GOT3 (cell line): Measurements from ENCODE around the gene FOXN1.

Source experiments
- DNase-seq: peaks from one replicate; lab custom pipeline; 2025; ENCODE audit warnings: mixed read lengths; lab: John Stamatoyannopoulos, UW

Gene FOXN1

DNA sequence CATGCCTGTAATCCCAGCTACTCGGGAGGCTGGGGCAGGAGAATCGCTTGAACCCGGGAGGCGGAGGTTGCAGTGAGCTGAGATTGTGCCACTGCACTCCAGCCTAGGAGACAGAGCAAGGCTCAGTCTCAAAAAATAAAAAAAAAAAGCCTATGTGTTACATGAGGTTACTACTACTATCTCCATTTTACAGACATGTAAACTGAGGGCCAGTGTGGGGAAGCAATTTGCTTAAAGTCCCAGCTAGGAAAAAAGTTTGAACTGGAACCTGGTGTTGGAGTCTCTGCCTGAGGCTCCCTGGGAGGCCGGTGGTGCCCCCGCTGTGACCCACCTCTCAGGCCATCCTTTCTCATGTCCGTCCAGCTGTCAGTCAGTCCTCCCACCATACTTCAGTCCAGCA lies 28.2 kb upstream of the FOXN1 start:
- DNase-seq = no peak

DNA sequence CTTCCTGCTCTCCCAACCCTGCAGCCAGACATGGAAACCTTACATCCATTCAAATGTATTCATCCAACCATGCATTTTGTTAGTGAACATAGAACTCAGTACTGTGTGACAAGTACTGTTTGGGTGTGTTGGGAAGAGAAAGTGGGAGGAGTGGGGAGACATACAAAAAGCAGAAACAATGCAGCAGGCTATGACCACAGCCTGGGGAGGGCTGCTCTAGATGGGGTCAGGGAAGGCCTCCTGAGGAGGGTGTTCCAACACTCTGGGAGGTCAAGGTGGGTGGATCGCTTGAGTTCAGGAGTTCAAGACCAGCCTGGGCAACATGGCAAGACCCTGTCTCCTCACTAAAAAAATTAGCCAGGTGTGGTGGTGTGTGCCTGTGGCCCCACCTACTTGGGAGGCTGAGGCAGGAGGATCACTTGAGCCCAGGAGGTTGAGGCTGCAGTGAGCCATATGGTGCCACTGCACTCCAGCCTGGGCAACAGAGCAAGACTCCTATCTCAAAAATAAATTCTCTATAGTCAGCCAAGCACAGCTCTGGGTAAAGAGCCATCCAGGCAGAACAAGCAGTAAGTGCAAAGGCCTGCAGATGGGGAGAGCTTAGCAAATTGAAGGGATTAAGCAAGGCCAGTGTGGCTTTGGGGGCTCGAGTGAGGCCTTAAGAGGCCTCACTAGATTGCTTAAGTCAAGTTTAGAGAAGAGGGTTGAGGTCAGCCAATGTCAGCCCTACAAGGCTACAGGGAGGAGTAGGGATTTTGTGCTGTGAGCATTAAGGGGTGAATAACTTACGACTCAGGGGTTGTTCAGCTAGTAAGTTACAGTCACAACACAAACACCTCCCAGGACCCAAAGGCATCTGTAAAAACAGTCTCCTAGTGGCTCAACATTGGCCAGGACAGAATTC lies 27.2 kb upstream of the FOXN1 start:
- DNase-seq = no peak

- DNase-seq = no peak
These were observed 25.9 kb upstream of the FOXN1 start for GRCh38 chr17:28480278-28480677.

DNA sequence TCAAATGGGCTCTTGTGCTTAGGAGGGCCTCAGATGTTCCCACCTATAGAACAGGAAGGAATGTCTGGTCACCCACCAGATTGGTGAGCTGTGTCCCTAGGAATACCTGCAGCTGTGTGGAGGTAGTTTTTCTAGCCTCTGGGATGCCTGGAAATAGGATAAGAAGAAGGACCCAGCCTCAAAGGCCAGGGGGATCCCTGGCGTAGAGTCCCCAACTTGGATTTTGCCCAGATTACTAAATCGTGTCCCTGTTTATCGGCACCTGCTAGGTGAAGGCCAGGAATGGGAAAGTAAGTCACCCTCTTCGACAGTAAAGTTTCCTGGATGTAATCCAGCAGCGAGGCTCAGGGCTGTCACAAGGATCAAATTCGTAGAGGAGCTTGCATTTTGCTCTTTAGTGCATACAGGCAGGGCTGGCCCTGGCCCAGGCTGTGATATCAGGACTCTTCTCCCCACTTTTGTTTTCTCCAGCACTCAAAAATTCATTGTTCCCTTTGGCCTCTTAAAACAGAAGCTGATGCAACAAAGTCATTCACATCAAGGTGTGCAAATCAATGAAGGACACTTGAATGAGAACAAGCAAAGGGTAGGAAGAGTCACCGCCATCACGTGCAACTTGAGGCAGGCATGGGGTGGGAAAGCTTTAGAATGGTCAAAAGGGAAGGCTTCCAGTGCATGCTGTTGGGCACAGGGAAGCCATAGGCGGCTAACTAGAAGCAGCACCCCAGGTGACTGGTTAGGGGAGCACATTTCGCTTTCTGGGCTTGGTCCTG lies 25.2 kb upstream of the FOXN1 start:
- no peak for DNase-seq

DNA sequence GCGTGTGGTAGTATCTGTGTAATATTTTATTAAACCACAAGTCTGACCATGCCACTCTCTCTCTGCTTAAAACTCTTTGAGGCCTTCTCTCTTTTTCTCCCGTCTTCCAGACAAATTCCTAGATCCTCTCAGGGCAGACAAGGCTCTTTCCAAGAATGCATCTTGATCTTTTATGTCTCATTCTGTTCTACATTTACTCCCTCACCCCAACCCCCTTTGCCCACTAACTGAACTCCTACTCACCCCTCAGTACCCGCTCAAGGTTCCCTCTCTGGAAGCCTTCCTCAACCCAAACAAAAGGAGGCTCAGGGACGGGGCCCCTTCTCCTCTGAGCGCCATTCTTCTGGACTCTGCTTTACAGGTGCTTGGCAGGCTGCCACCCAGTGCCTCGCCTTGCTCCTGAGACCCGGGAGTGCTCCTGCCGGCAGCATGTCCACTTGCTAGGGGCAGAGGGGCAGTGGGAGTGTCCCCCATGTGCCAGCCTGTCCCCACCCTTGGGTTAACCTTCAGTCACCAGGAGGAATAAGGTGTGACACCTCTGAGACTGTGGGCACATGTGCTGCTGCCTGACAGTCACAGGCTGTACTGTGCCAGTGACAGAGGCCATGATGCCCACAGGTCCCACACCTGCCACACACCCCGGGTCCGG lies 23.5 kb upstream of the FOXN1 start:
- DNase-seq = no peak

DNA sequence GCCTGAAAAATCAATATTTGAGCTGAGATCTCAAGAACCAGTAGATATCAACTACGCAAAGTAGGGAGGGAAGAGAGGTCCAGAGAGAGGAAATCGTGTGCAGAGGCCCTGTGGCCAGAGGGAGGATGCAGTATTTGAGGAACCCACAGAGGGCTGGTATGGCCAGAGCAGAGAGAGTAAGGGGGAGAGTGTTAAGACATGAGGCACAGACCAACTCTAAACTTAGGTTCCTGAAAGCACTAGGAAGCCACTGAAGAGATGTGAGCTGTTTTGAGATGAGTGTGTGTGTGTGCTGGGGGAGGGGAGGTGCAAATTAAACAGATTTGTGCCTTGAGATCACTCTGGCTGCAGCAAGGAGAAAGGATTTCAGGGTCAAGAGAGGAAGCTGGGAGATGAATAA lies 21.9 kb upstream of the FOXN1 start:
- DNase-seq = no peak

DNA sequence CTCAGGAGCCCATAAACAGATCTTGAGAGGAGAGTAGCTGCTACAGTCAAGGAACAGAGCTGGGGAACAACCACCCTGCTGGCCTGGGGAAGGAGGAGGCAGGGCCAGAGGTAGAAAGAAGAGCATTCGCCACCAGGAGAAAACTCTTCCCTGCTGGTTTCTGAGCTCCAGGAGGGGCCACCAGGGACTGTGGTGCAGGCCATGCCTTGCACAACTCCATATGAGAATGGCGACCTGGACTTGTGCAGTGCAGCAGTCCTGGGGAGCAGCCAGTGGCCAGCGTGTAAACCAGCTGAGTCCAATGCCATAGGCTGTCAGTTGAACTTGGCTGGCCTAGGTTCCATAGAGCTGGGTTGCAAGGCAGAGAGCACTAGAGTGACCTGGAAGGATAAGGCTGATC lies 21.1 kb upstream of the FOXN1 start:
- DNase-seq = no peak

DNA sequence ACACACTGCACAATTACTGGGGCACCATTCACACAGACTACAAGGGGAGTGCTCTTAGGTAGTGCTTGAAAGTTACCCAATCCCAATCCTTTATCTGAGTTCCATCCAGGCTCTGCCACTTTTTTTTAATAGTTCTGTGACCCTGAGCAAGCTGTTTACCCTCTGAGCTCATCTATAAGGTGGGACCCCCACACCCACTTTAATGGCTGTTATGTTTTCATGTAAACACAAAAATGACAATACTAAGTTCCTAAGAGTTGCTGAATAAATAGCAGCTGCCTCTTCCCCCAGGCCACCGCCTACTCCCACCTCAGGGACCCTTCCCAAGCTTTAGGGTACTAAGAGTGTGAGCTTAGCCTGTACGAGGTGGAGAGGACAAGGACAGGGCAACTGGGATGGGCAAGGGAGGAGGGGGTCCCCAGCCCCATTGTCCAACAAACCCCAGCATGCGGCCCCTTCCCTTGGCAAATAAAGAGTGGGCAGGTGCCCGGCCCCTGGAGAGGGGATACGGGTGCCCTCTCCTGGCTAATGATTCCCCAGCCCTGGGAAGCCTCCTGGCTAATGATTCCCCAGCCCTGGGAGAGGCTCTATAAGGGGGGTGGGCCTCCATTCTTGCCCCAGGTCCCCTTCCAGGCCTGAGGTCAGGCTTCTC lies 18.1 kb upstream of the FOXN1 start:
- no peak for DNase-seq

DNA sequence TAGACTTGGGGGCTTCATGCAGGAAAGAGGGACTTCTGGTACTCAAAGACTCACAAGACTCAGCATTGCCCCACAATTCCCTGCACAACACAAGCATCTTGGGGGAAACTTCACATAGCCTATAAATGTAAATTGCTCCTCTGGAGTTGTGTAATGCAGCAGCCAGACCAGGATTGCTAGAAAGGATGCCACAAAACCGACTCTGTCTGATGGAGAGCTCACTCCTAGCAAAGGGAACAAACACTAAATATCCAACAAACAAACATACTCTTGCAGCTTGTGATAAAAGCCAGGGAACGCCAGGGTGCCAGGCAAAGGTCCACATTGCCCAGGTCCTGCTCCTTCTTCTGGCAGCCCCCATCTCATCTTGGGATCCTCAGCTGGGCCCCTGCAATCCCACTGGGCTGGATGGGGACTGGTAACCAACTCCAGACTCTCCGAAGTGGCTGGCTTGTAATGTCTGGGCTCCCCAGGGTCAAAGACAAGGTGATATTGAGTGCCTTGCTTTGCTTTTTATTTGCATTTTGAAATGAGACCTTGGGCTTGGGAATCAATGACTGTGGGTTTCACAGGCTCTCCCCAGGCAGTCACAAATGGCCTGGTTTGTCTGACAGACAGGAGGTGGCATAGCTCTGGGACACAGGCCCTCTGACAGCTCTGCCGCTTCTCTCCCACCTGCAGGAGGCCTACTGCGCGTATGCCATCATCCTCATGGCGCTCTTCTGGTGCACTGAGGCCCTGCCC lies 17.4 kb upstream of the FOXN1 start:
- no peak for DNase-seq

DNA sequence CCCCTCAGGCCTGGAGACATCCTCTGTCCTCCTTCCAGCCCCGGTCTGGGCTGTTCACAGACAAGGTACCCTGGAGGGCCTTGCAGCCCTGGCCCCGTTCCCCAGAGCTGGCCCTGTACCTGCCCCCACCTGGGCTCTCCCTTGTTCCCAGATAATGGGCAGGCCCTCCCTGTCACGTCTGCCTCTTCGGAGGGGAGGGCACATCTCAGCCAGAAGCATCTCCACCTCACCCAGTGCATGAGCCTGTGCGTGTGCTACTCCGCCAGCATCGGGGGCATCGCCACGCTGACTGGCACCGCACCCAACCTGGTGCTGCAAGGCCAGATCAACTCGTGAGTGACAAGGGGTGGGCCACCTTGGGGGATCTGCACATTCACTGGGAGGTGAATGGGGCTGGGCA lies 14.9 kb upstream of the FOXN1 start:
- DNase-seq = no peak

DNA sequence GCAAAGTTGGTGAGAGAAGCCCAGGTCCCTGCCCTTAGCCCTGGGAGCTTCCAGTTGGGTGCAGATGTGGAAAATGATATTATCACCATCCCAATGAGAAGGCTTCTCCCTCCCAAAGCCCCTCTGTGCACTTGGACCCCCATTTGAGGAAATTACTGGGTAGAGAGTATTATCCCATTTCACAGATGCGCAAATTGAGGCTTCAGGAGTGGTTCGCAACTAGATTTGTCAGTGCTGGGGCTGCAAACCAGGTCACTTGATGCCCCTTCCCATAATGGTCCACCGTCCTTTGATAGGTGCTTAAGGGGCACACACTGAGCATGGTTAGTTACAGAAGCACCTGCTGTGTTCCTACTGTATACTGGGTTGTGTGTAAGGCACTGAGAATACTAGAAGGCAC lies 14.3 kb upstream of the FOXN1 start:
- no peak for DNase-seq

DNA sequence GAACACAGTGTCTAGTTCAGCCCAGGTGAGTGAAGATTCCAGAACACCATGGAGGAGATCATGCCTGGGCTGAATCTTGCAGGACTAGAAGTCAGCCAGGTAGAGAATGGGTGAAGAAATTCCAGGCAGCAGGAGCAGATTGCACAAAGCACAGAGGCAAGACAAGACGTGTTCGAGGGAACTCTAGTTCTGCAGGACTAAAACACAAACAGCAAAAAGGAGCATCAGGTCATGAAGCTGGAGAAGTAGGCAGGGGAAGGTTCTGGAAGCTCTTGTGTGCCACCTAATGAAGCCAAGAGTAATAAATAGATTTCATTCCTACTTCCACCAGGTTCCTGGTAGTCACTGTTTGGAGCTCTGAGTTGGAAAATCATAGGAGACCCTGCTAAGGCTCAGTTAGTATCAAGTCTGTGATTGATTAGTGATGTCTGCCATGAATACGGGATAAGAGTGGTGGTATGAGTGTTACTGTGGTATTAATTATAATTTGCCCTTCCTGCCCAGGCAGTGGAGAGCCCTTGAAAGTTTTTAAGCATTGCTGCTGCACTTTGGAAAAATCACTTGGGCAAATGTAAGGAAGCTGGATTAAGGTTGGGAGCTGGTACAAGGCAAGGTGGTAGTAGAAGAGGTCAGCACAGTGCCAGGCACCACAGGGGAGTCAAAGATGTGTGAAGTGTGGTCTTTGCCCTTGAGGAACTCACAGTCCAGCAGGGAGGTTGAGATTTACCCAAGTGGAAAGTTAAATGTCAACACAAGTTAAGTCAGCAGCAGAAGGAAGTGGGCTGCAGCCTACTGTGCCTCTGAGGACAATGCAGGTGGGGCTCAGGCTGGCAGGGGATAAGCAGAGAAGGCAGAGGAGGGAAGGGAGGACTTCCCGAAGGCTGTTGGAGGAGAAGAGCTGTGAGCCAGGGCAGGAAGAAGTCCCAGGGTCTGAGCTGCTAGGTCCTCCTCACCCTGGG lies 13.5 kb upstream of the FOXN1 start:
- no peak for DNase-seq

- DNase-seq = no peak
These were observed 12.7 kb upstream of the FOXN1 start for GRCh38 chr17:28493460-28493859.

DNA sequence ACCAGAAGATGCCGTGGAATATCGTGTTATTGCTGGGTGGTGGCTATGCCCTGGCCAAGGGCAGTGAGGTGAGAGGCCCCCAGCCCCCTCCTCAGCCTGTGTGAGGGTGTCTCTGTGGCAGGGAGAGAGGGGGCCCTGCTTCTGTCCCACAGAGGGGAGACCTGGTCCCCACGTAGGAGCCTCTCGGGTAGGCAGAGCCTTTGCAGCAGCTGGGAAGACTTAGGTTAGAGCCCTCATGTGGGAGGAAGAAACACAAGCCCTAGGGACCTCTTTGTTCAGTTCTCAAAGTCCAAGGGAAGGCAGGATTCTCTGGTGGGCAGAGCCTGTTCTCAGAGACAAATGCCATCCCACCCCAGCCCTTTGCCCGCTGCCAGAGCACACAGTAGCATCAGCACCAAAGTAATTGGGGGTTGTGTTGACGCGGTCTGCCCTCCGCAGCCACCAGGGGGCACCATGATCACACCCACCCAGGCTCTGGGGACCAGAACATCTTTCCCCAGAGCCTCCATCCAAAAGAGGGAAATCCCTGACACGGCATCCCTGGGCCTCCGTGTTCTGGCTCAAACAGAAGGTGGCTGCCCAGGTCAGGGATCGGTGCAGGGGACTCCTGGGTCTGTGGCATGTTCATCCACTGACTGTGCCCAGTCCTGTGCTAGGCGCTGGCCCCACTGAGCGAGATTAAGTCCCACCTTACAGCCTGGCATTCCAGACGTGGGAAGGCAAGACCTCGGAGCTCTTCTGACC lies 11.5 kb upstream of the FOXN1 start:
- DNase-seq = peak; percentile 34

DNA sequence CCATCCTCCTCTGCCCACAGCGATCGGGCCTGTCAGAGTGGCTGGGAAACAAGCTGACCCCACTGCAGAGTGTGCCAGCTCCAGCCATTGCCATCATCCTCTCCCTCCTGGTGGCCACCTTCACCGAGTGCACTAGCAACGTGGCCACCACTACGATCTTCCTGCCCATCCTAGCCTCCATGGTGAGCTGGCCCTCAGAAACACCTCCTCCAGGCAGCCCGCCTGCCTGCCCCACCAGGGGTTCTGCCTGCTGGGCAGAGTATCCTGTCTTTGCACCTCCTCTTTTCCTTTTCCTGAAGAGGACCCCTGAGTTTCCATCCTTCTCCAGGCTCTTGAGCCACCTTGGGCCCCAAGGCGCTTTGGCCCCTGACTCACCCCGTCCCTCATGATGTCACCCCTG lies 10.5 kb upstream of the FOXN1 start:
- no peak for DNase-seq

DNA sequence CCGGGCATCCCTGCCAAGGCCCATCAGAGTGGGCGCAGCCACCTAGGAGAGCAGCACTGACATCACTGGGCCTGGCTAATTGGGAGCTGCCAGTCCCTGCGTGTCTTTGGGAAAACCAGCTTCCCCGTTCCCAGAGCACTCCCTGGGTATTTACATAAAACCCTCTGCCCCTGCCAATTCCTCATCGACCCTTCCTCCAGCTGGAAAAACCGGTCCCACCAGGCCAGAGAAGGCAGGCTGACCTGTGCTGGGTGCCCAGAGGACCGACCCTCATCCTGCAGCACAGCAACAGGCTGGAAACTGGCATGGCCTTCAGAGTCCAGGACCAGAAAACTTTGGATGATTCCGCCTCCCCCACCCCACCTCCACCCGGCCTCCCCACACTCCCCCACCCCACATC lies 8.2 kb upstream of the FOXN1 start:
- no peak for DNase-seq

GRCh38 chr17:28498652-28499363 lies 7.3 kb upstream of the FOXN1 start:
- no peak for DNase-seq

DNA sequence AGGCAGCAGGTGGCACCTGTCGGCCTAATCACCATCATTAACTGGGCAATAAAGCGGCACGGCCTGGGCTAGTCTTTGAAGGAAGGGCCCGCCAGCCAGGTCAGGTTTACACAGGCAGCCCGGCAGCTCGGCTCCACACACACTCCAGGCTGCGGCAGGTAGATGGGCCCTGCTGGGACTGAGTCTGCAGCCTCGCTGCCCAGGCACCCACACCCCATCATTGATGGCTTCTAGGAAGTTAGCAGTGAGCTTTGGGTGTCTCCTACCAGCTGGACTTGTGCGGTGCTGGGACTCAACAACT lies 6.8 kb upstream of the FOXN1 start:
- no peak for DNase-seq

GRCh38 chr17:28499684-28500357 lies 6.3 kb upstream of the FOXN1 start:
- DNase-seq = no peak
